Hematopoietic multipotent progenitor cell treated with erythropoietin and hydrocortisone succinate and interleukin-3 and kit ligand, for 8 days (in vitro differentiated cells): Measurements from ENCODE around the gene ZNF831.

Experiments used
- DNase-seq: peaks from one replicate; pipeline ENCODE4 v3.0.0-alpha.2; 2015

The ZNF831 gene

DNA sequence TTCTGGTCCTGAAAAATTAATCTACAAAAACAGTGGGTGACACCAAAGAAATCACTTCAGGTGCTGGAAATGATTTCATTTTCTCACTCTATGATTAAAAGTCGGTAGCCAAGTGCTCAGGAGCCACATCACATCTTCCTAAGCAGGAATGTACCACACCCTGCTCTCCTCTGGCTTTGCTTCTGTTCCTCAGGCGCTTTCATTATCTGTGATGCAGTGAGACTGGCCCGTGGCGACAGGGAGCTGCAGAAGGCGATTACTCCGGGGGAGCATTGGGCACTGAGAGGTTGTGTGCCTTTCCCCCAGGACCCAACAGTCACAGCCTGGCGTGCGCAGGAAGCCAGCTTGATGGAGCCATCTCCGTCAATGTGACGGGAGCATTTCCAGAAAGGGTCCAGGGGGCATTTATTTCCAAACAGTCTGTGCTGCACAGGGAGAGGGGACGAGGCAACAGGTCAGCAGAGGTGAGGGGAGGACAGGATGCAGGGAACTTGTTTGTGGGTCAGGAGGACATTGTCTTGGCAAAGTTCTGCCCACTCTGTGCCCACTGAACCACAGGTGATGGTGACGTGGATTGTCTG, 5.6 kb upstream of the ZNF831 start:
- no peak for DNase-seq

DNA sequence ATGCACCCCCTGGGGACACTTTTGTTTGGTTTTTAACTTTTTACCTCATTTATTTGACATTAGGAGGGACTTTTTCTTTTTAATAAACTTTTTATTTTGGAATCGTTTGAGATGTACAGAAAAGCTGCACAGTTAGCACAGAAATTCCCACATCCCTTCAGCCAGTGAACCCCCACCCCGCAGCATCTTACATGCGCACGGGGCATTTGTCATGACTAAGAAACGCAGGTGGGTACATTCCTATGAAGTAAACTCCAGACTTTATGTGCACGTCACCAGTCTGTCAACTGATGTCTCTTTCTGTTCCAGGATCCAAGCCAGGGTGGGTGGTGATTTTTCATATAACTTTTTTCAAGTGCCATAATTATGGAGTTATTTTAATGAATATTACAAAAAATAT, 4.9 kb upstream of the ZNF831 start:
- no peak for DNase-seq

DNA sequence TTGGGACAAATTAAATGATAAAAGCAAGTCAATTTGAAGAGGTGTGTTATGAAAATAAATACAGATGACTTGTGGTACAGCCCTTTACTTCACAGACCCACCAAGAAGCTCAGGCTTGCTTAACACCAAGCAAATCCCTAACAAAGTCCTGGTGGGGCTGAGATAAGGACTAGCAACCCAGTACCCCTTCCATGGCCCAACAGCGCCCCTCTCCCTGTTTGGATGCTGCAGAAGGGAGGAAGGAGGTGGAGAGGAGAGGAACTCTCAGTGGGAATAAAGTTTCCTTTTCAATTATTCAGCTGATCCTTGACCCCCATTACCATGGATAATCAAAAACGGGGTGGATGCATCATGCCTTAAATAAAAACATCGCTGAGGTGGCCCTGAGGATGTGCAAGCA, 4.5 kb upstream of the ZNF831 start:
- no peak for DNase-seq

DNA sequence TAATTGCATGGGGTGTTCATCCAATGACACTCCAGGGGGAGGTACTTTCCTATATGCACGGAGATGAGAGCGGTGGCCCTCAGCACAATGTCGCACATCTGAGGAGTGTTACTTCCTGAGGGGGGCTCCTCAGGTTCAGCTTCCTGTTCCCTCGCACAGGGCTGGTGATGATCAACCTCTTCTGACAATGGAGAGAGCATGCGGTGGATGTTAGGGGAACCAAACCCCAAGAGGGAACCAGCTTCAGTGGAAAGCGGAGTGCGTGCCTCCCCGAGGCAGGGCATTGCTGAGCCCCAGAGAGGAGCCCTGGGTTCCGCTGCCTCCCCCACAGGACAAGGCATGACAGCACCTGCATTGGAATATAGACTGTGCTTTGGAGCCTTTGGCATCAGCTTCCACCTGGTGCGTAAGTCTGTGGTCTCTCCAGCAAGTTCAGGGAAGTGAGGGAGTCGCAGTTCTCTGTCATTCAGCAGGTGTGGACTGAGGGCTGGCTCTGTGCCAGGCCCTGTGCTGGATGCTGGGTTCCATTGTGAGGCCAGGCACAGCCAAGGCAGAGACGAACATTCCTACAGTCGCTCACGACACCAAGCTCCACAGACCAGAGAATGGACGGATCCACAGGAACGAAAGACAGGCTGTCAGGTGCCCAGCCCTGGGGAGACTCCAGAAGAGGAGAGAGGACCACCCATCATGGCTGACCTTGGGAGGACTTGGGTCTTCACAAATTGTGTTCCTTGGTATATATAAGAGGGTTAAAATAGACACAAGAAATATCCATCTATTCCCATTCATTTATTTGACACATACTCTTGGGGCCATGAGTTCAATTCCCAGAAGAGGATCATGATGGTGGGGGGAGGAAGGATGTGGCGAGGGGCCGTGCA, 3.9 kb upstream of the ZNF831 start:
- DNase-seq = no peak

DNA sequence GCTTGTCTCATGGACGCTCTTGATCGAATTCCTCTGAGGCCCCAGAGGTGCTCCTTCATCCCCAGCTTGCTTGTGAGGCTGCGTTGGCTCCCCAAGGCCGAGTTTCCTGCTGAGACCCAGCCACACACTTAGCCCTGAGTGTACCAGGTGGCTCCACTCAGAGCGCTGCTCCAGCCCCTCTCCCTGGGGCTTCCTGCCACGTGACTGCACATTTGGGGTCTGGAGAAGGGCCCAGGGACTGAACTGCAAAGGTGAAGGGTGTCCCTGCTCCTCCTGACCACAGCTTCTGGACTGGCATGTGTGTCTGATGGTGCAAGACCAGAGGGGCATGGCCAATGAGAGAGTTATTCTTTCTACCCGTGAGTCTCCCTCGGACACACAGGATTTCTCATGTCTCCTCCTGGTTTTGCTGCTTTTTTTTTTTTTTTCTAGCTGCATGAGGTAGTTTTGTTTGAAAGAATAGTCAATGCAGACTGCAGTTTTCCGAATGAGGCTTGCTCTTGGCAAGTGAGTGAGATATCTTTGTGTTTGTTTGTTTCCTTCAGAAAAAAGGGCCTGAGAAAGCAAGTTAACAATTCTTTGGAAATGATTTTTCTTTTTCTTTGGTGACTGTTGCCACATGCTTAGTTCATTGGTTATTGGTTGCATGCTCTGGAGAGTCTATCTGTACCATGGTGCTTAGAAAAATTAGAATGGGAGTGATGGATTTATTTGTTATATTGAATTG, 3.1 kb upstream of the ZNF831 start:
- no peak for DNase-seq

DNA sequence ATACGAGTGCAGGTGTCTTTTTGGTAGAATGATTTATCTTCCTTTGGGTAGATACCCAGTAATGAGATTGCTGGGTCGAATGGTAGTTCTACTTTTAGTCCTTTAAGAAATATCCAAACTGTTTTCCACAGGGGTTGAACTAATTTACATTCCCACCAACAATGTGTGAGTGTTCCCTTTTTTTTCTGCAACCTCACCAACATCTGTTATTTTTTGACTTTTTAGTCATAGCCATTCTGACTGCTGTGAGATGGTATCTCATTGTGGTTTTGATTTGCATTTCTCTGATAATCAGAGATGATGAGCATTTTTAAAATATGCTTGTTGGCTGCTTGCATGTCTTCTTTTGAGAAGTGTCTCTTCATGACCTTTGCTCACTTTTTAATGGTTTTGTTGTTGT, 1.9 kb upstream of the ZNF831 start:
- DNase-seq = no peak

DNA sequence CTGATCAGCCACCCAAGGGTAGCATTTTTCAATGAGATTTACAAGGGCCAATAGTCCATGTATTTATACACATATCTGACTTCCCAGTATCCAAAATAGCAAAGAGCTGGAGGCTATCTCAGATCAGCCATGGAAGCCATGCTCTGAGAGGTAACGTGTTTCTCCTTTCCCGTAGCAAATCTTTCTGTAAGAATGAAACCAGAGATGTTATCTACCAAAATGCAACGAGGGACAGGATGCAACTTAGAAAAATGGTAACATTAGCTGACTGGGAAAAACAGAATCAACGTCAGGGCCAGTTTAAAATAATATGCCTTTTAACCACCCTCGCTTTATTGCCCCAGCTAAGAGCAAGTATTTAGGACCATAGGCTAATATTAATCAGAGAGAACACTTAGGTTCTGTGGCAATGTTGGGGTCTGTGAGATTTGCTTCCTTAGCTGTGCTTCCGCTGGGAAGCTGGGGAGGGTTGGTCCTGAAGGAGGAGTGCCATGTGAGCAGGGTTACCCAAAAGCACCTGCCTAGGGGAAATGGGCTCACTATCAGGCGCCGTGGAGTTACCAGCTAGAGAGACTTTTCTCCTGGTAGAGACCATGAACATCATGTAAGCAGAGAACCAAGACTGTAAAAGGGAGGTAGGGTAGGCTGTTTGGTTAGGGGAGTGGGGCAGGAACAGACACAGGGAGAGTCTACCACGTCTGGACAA, 1.2 kb downstream of the ZNF831 start:
- no peak for DNase-seq

DNA sequence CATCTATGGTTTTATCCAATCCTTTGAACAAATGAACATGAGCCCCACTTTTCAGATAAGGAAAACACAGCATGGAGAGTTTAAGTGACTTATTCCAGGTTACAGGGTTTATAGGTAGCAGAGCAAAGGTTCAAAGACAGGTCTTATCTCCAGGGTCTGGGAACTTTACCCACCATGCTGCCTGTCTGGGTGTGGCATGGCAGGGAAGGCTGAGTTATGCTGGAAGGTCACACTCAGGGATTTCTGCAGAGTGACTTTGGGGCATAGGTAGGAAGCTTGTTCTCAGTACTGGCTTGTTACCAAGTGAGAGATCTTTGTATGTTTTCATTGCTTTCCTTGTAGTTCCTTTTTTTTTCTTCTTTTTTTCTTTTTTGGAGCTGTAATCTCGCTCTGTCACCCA, 1.8 kb downstream of the ZNF831 start:
- no peak for DNase-seq

DNA sequence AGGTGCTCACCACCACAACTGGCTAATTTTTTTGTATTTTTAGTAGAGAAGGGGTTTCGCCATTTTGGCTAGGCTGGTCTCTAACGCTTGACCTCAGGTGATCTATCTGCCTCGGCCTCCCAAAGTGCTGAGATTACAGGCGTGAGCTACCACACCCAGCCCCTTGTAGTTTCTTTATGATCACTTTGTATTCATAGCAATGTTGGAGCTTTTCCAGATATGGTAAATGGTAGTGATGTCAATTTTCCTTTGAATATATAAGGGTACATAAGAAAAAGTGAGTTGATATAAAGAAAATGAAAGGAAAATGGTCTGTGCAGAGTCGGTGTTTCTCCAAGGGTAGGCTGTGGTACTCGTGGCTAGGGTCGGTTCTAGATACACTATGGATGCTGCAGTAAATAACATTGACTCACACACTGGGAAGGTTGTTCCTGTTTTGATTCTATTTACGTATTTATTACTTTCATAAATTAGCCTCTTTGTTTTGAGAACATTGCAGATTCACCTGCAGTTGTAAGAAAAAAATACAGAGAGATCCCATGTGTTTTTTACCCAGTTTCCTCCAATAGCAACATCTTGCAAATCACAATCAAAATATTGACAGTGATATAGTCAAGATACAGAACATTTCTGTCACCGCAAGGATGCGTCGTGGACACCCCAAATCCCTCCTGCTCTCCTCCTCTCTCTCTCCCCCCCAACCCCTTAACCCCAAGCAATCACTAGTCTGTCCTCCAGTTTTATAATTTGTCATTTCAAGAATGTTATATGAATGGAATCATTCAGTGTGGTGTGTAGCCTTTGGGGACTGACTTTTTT, 2.5 kb downstream of the ZNF831 start:
- no peak for DNase-seq

DNA sequence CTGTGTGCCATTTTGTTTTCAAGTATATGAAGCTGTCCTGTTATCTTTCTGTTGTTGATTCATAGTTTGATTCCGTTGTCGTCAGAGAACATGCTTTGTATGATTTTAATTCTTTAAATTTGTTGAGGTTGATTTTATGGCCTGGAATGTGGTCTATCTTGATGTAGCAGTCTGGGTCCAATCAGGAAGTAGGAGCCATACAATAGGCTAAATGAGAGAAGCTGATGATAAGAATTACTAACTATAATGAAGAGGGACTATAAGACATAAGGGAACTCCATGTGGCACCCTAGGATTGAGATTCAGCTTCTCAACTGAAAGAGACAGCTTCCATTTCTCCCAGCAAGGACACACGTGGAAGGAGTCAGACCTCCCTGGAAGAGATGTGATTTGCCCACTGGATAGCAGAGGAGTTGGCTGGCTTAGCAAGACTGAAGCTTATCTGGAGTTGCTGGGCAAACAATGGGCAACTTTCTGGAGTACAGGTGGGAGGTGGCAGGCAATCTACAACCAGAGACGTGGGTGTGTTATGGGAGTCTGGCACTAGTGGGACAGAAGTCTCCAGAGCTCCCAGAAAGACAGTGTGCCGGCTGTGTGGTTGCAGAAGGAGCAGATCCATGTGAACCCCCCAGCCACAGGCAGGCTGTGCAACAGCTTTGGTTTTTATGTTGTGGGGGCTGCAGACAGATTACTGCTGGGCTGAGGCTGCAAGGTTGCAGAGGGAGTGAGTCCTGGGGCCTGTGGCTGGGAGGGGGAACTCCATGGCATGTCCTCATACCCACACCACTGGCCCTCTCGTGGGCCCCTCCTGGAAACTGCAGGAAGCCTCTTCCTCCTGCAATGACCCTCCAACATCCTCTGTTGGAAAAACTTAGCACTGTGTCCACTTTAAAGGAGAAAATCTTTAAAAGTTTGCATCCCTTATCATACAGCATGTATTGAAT, 7.1 kb downstream of the ZNF831 start:
- DNase-seq = no peak

DNA sequence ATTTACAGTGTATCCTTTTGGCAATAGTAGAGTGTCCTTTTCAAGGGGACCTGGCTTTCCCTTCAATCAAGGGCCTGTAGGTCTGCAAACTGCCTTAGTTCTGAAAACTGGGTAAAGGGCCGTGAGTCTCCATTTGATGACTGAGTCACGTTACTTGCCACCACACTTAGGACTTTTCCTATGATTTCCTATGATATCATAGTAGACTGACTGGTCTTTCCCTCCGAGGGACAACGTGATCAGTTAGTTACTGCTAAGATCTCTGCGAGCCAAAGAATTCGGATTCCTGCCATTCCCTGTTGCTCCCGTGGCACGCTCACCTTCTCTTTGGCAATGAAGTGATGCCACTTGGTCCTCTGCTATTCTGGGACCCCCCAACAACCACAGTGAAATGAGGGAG, 8.4 kb downstream of the ZNF831 start:
- DNase-seq = no peak

DNA sequence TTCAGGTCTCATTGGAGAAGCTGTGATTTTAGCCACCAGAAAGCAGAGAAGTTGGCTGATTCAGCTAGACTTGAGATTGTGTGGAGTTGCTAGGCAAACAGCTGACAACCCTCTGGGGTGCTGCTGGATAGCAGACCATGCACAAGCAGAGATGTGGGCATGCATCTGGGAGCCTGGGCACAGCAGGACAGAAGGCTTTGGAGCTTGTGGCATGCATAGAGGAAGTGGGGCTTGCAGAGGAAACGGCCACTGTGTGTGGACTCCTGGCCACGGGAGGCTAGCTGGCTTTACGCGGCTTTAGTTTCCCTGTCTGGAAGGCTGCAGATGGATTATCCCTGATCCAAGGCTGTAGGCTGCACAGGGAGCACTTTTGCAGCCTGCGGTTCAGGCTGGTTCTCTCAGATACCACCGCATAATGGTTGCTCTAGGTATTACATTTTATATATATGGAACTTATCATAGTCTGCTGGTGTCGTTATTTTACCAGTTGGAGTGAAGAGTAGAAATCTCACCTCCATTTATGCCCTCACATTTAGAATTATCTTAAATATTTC, 10.4 kb downstream of the ZNF831 start:
- DNase-seq = no peak

DNA sequence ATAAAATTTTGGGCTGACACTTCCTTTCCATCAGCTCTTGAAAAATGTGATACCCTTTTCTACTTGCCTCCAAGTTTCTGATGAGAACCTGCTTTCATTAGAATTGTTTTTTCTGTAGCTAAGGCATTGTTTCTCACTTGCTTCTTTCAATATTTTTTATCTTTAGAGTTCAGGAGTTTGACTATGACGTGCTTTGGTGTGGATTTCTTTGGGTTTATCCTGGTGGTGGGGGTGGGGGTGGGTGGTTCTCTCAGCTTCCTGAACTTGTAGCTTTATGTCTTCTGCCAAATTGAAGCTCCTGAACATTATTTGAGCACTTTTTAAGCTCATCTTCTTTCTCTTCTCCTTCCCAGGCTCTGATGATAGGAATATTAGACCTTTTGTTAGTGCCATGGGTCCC, 11.4 kb downstream of the ZNF831 start:
- DNase-seq = no peak

DNA sequence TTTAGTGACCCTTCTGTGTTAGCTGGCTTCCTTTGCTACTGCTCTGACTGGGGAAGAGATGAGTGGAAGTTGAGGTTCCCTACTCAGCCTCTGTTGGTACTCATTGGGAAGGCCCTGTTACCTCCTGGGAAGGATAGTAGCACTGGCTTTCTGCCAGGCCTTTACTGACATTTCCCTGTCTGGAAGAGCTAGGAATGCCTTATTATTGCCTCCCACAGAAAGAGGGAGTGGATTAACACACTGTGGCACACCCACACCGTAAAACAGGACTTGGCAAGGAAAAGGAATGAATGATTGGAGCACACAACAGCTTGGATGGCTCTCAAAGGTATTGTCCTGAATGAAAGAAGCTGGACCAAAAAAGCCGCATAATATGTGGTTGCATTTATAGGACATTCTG, 12.2 kb downstream of the ZNF831 start:
- no peak for DNase-seq

DNA sequence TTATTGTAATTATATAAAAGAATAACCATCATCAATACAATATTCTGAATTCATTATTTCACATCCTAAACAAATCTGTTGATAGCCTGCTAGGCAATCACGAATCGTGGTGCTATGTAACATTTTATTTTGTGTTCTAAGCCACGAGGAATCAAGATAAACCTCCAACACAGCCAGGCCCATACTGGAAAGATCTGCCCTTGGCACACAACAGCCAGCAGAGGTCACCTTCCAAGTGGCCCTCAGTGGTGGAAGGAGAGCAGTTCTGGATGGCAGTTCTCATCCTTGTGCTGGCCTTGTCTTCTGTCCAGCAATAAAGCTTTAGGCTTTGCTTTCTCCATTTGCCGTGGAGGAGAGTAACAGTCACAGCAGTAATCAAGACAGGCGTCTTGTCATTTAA, 13.2 kb downstream of the ZNF831 start:
- DNase-seq = no peak

DNA sequence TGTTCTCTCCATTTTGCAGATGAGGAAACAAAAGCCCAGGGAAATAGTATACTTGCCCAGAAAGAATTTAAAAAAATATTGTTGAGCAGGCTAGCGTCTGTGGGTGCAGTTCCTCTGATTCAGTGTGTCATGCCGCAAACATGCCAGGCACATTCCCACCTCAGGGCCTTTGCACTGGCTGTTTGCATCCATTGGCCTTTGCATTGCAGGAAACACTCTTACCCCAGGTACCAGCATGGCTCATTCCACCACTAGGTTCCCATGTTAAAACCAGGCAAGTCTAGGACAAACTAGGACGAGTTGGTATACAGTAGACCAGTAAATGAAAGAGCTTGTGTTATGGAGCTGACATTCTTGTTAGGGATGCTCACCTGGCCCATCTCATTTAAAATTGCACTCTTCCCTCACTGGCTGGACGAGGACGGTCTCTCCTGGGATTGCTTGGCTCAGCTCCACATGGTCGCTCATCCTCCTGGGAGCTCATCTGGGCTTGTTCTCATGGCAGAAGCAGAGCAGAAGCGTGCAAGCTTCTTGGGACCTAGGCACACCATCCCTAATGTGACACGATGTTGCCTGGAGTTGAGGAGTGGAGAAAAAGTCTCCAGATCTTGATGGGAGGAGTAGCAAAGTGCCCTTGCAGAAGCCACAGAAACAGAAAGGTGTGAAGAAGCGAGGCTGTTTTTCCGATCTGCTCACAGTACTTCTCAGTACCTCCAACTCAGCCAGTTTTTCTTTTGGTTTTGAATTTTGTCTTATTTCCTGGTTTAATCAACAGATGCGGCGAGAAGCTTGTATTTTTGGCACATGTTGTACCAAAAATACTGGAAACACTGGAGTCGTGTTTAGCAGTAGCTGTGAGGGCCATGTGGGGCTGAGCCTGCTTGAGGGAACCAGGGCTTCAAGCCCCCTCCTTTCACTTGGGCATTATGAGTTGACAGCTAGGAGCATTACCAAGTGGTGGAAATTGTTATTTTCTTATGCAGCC, 13.9 kb downstream of the ZNF831 start:
- DNase-seq = no peak

DNA sequence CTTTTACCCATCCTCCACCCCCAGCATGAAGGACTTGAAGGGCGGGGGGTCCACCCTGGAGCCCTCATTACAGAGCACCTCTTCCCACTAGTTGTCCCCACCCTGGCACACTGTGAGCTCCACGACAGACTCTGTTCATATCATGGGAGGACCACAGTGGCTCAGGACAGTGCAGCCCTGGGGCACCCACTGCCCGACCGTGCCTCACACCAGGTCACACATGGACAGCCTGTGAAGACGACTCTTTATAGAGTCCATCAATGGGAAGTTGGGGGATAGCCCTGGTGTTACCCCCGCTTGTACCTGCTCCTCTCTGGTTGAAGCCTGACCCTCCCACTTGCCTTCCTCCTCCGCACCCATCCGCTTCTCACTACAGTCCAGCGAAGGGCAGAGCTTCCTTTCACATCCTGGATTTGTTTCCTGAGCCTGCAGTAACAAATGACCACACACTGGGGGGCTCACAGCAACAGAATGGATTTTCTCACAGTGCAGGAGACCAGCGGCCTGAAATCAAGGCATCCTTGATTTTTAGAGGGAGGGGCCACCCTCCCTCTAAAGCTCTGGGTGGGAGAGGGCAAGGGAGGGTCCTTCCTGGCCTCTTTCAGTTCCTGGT, 15.5 kb downstream of the ZNF831 start:
- DNase-seq = no peak

DNA sequence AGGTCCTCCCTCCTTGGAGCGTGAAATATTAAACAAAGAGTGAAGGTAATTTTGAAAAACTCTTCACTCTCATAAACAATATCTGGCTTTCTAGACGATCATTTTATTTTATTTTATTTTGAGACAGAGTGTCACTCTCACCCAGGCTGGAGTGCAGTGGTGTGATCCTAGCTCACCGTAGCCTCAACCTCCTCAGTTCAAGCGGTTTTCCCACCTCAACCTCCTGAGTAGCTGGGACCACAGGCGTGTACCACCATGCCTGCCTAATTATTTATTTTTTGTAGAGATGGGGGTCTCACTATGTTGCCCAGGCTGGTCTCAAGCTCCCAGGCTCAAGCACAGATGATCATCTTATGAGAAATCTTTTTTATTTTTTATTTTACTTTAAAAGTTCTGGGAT, 16.4 kb downstream of the ZNF831 start:
- DNase-seq = no peak

DNA sequence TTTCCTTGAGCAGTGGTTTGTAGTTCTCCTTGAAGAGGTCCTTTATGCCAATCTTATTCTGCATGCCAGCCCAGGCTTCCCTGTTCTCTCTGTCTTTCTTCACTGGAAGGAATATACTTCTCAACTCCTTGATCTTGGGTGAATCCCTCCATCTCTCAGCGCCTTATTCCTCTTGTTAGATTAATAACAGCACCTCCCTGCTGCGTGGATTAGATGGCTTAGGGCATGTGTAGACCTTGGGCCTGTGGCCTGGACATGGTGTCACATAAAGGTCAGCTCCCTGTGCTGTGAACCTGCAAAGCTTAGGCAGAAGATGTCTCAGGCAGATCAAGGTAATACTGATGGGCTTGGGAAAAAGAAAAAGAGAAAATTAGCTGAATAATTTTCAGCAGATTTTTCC, 18.3 kb downstream of the ZNF831 start:
- DNase-seq = no peak
